Measurements from ENCODE around the gene PCGF1. TPM values are rescaled to one million over a fixed set of nuclear protein-coding genes. Genes with fewer than 3 reads are reported as not detected.

The PCGF1 gene
- total and polyA plus RNA-seq, 9 of the 15 experiments (the other 6 are each of a cell fraction or from before 2014, with no cell fraction given) = 20.3 to 45.7 (median 29.3) TPM

DNA sequence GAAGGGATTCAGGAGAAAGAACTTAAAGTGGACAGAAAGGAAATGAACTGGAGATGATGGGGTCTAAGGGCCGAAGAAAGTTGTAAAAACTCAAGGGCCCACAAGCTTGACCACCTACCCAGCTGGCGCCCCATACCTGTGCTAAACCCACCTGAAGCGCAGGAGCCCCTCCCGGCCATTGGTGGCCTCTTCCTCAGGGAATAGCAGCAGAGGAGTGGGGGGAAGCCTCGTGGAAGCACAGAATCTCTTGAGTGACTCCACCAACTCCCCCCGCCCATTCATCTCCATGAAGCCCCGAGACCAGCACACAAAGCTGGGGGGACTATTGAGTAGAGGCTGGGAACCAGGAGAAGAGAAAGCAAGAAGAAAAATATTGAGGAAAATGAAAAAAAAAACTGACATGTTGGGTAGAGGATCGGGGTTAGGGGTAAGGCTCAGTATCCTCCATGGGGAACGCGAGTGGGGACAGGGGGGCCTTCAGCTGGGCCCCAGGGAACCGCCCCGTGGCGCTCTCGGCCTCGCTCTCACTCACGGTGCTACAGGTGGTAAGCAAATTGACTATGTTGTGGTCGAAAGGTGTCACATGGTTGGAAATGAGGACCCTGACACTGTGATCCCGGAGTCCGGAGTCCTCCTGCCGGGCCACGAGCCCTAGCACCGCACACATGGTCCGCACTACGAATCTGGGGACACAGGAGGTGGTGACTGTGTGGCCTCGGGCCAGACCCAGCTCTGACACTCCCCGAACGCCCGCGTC is 21.3 kb upstream of the PCGF1 start (continued):
- TF ChIP-seq MAFG (tag; conservative IDR thresholded peaks at IDR 0.05) (no peak), SRF (CRISPR knock-in tag; IDR thresholded peaks at IDR 0.05) (0 out of 4 replicates have a peak, but pooled peaks of 1 of the 2 experiments have one; percentile 18), ZBTB7A (IDR thresholded peaks at IDR 0.05; ENCODE audit: borderline replicate concordance, control insufficient read depth, low read depth, low read length) (peak; percentile 36; the same call in 1 of the 2 replicates), SIN3A (IDR thresholded peaks at IDR 0.05; ENCODE audit: borderline replicate concordance in 2 of 2, control insufficient read depth in 1 of 2, low read depth in 2 of 2, low read length in 2 of 2) (peak in 1 of 2 experiments; percentile 68; a peak in 2 of 4 replicates), CHD1 (IDR thresholded peaks at IDR 0.05; ENCODE audit: low read length) (peak; percentile 19), BHLHE40 (IDR thresholded peaks at IDR 0.05; ENCODE audit: low read length) (0 out of 2 replicates have a peak, but pooled peaks have one; percentile 2)
- TF ChIP-seq, protein P1, sequence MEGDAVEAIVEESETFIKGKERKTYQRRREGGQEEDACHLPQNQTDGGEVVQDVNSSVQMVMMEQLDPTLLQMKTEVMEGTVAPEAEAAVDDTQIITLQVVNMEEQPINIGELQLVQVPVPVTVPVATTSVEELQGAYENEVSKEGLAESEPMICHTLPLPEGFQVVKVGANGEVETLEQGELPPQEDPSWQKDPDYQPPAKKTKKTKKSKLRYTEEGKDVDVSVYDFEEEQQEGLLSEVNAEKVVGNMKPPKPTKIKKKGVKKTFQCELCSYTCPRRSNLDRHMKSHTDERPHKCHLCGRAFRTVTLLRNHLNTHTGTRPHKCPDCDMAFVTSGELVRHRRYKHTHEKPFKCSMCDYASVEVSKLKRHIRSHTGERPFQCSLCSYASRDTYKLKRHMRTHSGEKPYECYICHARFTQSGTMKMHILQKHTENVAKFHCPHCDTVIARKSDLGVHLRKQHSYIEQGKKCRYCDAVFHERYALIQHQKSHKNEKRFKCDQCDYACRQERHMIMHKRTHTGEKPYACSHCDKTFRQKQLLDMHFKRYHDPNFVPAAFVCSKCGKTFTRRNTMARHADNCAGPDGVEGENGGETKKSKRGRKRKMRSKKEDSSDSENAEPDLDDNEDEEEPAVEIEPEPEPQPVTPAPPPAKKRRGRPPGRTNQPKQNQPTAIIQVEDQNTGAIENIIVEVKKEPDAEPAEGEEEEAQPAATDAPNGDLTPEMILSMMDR (IDR thresholded peaks at IDR 0.05 in 2 of 3, conservative IDR thresholded peaks at IDR 0.05 in 1 of 3; ENCODE audit: insufficient read depth in 2 of 3, low read depth in 1 of 3, low read length in 3 of 3) = peak in 2 of 3 experiments; percentile 21 to 42; a peak in 3 of 6 replicates
- TF ChIP-seq, protein P2, sequence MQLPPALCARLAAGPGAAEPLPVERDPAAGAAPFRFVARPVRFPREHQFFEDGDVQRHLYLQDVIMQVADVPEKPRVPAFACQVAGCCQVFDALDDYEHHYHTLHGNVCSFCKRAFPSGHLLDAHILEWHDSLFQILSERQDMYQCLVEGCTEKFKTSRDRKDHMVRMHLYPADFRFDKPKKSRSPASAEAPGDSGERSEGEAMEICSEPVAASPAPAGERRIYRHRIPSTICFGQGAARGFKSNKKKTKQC (CRISPR knock-in tag; IDR thresholded peaks at IDR 0.05) = 0 out of 2 replicates have a peak, but pooled peaks have one; percentile 70
- TF ChIP-seq, protein P3, sequence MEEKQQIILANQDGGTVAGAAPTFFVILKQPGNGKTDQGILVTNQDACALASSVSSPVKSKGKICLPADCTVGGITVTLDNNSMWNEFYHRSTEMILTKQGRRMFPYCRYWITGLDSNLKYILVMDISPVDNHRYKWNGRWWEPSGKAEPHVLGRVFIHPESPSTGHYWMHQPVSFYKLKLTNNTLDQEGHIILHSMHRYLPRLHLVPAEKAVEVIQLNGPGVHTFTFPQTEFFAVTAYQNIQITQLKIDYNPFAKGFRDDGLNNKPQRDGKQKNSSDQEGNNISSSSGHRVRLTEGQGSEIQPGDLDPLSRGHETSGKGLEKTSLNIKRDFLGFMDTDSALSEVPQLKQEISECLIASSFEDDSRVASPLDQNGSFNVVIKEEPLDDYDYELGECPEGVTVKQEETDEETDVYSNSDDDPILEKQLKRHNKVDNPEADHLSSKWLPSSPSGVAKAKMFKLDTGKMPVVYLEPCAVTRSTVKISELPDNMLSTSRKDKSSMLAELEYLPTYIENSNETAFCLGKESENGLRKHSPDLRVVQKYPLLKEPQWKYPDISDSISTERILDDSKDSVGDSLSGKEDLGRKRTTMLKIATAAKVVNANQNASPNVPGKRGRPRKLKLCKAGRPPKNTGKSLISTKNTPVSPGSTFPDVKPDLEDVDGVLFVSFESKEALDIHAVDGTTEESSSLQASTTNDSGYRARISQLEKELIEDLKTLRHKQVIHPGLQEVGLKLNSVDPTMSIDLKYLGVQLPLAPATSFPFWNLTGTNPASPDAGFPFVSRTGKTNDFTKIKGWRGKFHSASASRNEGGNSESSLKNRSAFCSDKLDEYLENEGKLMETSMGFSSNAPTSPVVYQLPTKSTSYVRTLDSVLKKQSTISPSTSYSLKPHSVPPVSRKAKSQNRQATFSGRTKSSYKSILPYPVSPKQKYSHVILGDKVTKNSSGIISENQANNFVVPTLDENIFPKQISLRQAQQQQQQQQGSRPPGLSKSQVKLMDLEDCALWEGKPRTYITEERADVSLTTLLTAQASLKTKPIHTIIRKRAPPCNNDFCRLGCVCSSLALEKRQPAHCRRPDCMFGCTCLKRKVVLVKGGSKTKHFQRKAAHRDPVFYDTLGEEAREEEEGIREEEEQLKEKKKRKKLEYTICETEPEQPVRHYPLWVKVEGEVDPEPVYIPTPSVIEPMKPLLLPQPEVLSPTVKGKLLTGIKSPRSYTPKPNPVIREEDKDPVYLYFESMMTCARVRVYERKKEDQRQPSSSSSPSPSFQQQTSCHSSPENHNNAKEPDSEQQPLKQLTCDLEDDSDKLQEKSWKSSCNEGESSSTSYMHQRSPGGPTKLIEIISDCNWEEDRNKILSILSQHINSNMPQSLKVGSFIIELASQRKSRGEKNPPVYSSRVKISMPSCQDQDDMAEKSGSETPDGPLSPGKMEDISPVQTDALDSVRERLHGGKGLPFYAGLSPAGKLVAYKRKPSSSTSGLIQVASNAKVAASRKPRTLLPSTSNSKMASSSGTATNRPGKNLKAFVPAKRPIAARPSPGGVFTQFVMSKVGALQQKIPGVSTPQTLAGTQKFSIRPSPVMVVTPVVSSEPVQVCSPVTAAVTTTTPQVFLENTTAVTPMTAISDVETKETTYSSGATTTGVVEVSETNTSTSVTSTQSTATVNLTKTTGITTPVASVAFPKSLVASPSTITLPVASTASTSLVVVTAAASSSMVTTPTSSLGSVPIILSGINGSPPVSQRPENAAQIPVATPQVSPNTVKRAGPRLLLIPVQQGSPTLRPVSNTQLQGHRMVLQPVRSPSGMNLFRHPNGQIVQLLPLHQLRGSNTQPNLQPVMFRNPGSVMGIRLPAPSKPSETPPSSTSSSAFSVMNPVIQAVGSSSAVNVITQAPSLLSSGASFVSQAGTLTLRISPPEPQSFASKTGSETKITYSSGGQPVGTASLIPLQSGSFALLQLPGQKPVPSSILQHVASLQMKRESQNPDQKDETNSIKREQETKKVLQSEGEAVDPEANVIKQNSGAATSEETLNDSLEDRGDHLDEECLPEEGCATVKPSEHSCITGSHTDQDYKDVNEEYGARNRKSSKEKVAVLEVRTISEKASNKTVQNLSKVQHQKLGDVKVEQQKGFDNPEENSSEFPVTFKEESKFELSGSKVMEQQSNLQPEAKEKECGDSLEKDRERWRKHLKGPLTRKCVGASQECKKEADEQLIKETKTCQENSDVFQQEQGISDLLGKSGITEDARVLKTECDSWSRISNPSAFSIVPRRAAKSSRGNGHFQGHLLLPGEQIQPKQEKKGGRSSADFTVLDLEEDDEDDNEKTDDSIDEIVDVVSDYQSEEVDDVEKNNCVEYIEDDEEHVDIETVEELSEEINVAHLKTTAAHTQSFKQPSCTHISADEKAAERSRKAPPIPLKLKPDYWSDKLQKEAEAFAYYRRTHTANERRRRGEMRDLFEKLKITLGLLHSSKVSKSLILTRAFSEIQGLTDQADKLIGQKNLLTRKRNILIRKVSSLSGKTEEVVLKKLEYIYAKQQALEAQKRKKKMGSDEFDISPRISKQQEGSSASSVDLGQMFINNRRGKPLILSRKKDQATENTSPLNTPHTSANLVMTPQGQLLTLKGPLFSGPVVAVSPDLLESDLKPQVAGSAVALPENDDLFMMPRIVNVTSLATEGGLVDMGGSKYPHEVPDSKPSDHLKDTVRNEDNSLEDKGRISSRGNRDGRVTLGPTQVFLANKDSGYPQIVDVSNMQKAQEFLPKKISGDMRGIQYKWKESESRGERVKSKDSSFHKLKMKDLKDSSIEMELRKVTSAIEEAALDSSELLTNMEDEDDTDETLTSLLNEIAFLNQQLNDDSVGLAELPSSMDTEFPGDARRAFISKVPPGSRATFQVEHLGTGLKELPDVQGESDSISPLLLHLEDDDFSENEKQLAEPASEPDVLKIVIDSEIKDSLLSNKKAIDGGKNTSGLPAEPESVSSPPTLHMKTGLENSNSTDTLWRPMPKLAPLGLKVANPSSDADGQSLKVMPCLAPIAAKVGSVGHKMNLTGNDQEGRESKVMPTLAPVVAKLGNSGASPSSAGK (IDR thresholded peaks at IDR 0.05) = 0 out of 2 replicates have a peak, but pooled peaks have one; percentile 32

Measured in K562 (cell line).